Endothelial cell of umbilical vein (primary cell): Measurements from ENCODE around the gene NUDT14. TPM values are rescaled to one million over a fixed set of nuclear protein-coding genes. Genes with fewer than 3 reads are reported as not detected.

Experiments
- BruUV-seq: library from RNA; stranded (reverse); fragments of 400-500 nt; replicated peaks from 2 replicates; lab custom pipeline; 2021; lab: Mats Ljungman, UMichigan
- CTCF ChIA-PET: fragments of 300-600, 350-600 bp; sonication (Branson Sonifier 250); formaldehyde crosslinking; loops from one replicate; lab custom pipeline; 2021; ENCODE audit warnings: antibody characterized with exemption, inconsistent platforms; lab: Charles Lee
- POLR2A ChIA-PET: fragments of 300-600, 350-600 bp; sonication (Branson Sonifier 250); formaldehyde crosslinking; loops from one replicate; lab custom pipeline; 2021; ENCODE audit warnings: antibody characterized with exemption, inconsistent platforms; lab: Charles Lee
- DNase-seq: peaks from one replicate; pipeline ENCODE4 v3.0.0-alpha.2; 2011; ENCODE audit warnings: low read depth, low spot score
- FAIRE-seq: peaks from 2 replicates; lab custom pipeline; 2011; peaks lifted over from hg19 to GRCh38; lab: Jason Lieb, UNC
- H2AFZ ChIP-seq: 2 replicates; pipeline ENCODE4 v1.6.0; 2012; ENCODE audit warnings: low read depth, low read length, control low read depth, inconsistent platforms
- H3K27ac ChIP-seq: 2 replicates; pipeline ENCODE4 v1.5.1; 2011; ENCODE audit warnings: low read depth, mild to moderate bottlenecking, control low read depth, low read length, moderate library complexity; ENCODE audit not compliant: insufficient read depth
- H3K27me3 ChIP-seq, 2 experiments: 2 replicates each; pipeline versions ENCODE4 v1.6.0 to v1.6.1; 2011; ENCODE audit warnings: low read length in 2 of 2, mixed read lengths in 1 of 2; ENCODE audit not compliant: control insufficient read depth in 2 of 2, insufficient read depth in 2 of 2
- H3K36me3 ChIP-seq, 2 experiments: 2 replicates in 1 of 2; 3 replicates in 1 of 2; pipeline ENCODE4 v1.5.1; 2011; ENCODE audit warnings: low read length in 2 of 2, mild to moderate bottlenecking in 1 of 2, moderate library complexity in 1 of 2; ENCODE audit not compliant: control insufficient read depth in 2 of 2, insufficient read depth in 2 of 2; ENCODE audit errors: extremely low read depth in 1 of 2
- H3K4me1 ChIP-seq: 3 replicates; pipeline ENCODE4 v1.5.1; 2011; ENCODE audit warnings: mild to moderate bottlenecking, low read length; ENCODE audit not compliant: control insufficient read depth, insufficient read depth; ENCODE audit errors: extremely low read depth
- H3K4me2 ChIP-seq: 2 replicates; pipeline ENCODE4 v1.6.1; 2011; ENCODE audit warnings: low read length, control low read depth, mixed read lengths; ENCODE audit not compliant: insufficient read depth
- H3K4me3 ChIP-seq, 3 experiments: fragments of 200-600 bp in 1 of 3; sonication (generic), shearing (Covaris generic) in 1 of 3; replicated peaks in 1 of 3; 2 replicates each; pipeline ENCODE4 v1.5.1; 2011 to 2016; ENCODE audit warnings: control low read depth in 3 of 3, low read length in 3 of 3, mild to moderate bottlenecking in 2 of 3, inconsistent platforms in 1 of 3, low read depth in 1 of 3, moderate library complexity in 1 of 3; ENCODE audit not compliant: insufficient read depth in 1 of 3
- H3K79me2 ChIP-seq: 2 replicates; pipeline ENCODE4 v1.6.0; 2012; ENCODE audit warnings: low read length, inconsistent platforms; ENCODE audit not compliant: control insufficient read depth, insufficient read depth
- H3K9ac ChIP-seq: replicated peaks from 2 replicates; pipeline ENCODE3; 2011; ENCODE audit warnings: low read length, control low read depth; ENCODE audit not compliant: insufficient read depth; ENCODE audit errors: extremely low read depth
- H3K9me1 ChIP-seq: replicated peaks from 3 replicates; pipeline ENCODE4 v1.6.0; 2011; ENCODE audit warnings: mild to moderate bottlenecking, low read length; ENCODE audit not compliant: control insufficient read depth, insufficient read depth; ENCODE audit errors: extremely low read depth
- H3K9me3 ChIP-seq: replicated peaks from 2 replicates; pipeline ENCODE4 v1.5.1; 2012; ENCODE audit warnings: low read length, inconsistent platforms; ENCODE audit not compliant: control insufficient read depth, insufficient read depth
- H4K20me1 ChIP-seq: replicated peaks from 2 replicates; pipeline ENCODE3; 2011; ENCODE audit warnings: mild to moderate bottlenecking, low read length; ENCODE audit not compliant: control insufficient read depth, insufficient read depth; ENCODE audit errors: extremely low read depth
- CTCF ChIP-seq, 2 donors: IDR thresholded peaks; 1 replicate in 1 of 2; 2 replicates in 1 of 2; pipeline ENCODE4 v1.5.1; 2011; ENCODE audit warnings: low read length in 2 of 2, mild to moderate bottlenecking in 2 of 2, moderate library complexity in 2 of 2, control low read depth in 1 of 2, inconsistent platforms in 1 of 2, low read depth in 1 of 2; ENCODE audit not compliant: insufficient read depth in 1 of 2; ENCODE audit errors: extremely low read depth in 1 of 2
- EZH2 ChIP-seq: IDR thresholded peaks from 2 replicates; pipeline ENCODE4 v1.6.1; 2012; ENCODE audit warnings: borderline replicate concordance, low read depth, mild to moderate bottlenecking, moderate library complexity, low read length, inconsistent platforms; ENCODE audit not compliant: severe bottlenecking
- FOS ChIP-seq: IDR thresholded peaks from 2 replicates; pipeline ENCODE4 v1.6.1; 2011; ENCODE audit warnings: mild to moderate bottlenecking, low read length, moderate library complexity, borderline replicate concordance; ENCODE audit not compliant: insufficient read depth
- GATA2 ChIP-seq: IDR thresholded peaks from 2 replicates; pipeline ENCODE4 v1.7.0; 2011; ENCODE audit warnings: low read depth, mild to moderate bottlenecking, moderate library complexity, mixed read lengths, low read length; ENCODE audit not compliant: insufficient read length, insufficient read depth
- JUN ChIP-seq: IDR thresholded peaks from 2 replicates; pipeline ENCODE4 v1.6.1; 2011; ENCODE audit warnings: borderline replicate concordance, low read depth; ENCODE audit not compliant: insufficient read length, insufficient read depth
- MAX ChIP-seq: IDR thresholded peaks from 2 replicates; pipeline ENCODE4 v1.6.1; 2011; ENCODE audit not compliant: insufficient read depth, insufficient read length
- MYC ChIP-seq: IDR thresholded peaks from one replicate; pipeline ENCODE4 v1.6.1; 2011; ENCODE audit warnings: mild to moderate bottlenecking, low read depth, low read length
- POLR2A ChIP-seq: IDR thresholded peaks from 2 replicates; pipeline ENCODE4 v1.6.1; 2012; ENCODE audit warnings: low read depth, mild to moderate bottlenecking, control low read depth, low read length
- POLR2AphosphoS5 ChIP-seq: IDR thresholded peaks from 2 replicates; pipeline ENCODE4 v1.6.1; 2012; ENCODE audit warnings: low read depth, mild to moderate bottlenecking, control low read depth, low read length, moderate library complexity; ENCODE audit not compliant: insufficient read depth
- dilution Hi-C: fragments of 300-500 bp; cut with MboI; formaldehyde crosslinking; loops from one replicate; pipeline ENCODE4 v1.15.0; 2019; ENCODE audit warnings: low sequenced_read_pairs; ENCODE audit not compliant: extremely low pct_ligation_motif_present
- intact Hi-C: fragments of 100-400 bp; cut with micrococcal nuclease; formaldehyde crosslinking; loops from one replicate; pipeline ENCODE4 v1.10.0; 2022
- polyA plus RNA-seq, 4 experiments: library from polyadenylated mRNA; depleted of rRNA in 3 of 4; stranded (reverse) in 3 of 4; unstranded in 1 of 4; fragments of >200 nt; gene quantifications; 2 replicates each; pipeline versions ENCODE4 v1.2.1 to v1.2.3, GENCODE V29; 2011 to 2012; ENCODE audit warnings: missing spikeins in 1 of 4
- total RNA-seq: library from RNA; stranded (reverse); gene quantifications from 2 replicates; pipeline ENCODE4 v1.2.3, GENCODE V29; 2021

NUDT14 gene
- total and polyA plus RNA-seq, 2 donors (not counting 3 experiments of a cell fraction or from before 2014, with no cell fraction given): 97.7 to 103 TPM

- Histone ChIP-seq H3K4me1 (no peaks in the 10 kb centered on the region), H3K9me3 (no peaks in the 10 kb centered on the region), H3K9ac (no peak overlapping the region), H3K36me3 (peaks cover 13 to 54% of the 10 kb centered on the region in 2 experiments), H2AFZ (no peak overlapping the region), H3K27ac (no peak overlapping the region), H3K4me3 (no peak overlapping the region), H3K4me2 (no peak overlapping the region), H3K27me3 (no peaks in the 10 kb centered on the region), H3K79me2 (no peaks in the 10 kb centered on the region), H3K9me1 (no peaks in the 10 kb centered on the region), H4K20me1 (no peaks in the 10 kb centered on the region)
- TF ChIP-seq MYC (no peak), POLR2AphosphoS5 (no peak), MAX (no peak), JUN (no peak), EZH2 (no peak), CTCF (IDR thresholded peaks at IDR 0.05; ENCODE audit: extremely low read depth in 1 of 2, insufficient read depth in 1 of 2, low read depth in 1 of 2, low read length in 2 of 2) (no peak), FOS (no peak), POLR2A (no peak), GATA2 (no peak)
- BruUV-seq: no TSS peak
- intact Hi-C loops: no loop called here
- dilution Hi-C loops: no loop called here
- FAIRE-seq (no peak), DNase-seq (no peak)
- CTCF ChIA-PET: interaction anchor here (1.6 kb wide), 1 partner anchor 11 kb away, joined by 3 read pairs; no protein-coding TSS in a partner anchor
- POLR2A ChIA-PET: no interaction called here
Observed at GRCh38 chr14:105145381-105146180, 35.5 kb downstream of the NUDT14 start.
